ENCODE data around the gene SPN.
"Not testable (repeated sequence)": the region's sequence is repeated elsewhere in the genome, so short reads cannot be mapped to it uniquely, and the experiment has no call there.

The SPN gene

GRCh38 chr16:29649588-29650494, 13.2 kb upstream of the SPN start:
- no peak overlapping the region for H3K4me3 ChIP-seq (ENCODE audit: low read depth, low read length)
- TF ChIP-seq, protein P1, sequence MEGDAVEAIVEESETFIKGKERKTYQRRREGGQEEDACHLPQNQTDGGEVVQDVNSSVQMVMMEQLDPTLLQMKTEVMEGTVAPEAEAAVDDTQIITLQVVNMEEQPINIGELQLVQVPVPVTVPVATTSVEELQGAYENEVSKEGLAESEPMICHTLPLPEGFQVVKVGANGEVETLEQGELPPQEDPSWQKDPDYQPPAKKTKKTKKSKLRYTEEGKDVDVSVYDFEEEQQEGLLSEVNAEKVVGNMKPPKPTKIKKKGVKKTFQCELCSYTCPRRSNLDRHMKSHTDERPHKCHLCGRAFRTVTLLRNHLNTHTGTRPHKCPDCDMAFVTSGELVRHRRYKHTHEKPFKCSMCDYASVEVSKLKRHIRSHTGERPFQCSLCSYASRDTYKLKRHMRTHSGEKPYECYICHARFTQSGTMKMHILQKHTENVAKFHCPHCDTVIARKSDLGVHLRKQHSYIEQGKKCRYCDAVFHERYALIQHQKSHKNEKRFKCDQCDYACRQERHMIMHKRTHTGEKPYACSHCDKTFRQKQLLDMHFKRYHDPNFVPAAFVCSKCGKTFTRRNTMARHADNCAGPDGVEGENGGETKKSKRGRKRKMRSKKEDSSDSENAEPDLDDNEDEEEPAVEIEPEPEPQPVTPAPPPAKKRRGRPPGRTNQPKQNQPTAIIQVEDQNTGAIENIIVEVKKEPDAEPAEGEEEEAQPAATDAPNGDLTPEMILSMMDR (IDR thresholded peaks at IDR 0.05; ENCODE audit: borderline replicate concordance, insufficient read depth, low read depth, low read length) = no peak

GRCh38 chr16:29650771-29651170, 12.3 kb upstream of the SPN start:
- H3K4me3 ChIP-seq (ENCODE audit: low read depth, low read length) = no peak overlapping the region
- TF ChIP-seq, protein P1 (IDR thresholded peaks at IDR 0.05; ENCODE audit: borderline replicate concordance, insufficient read depth, low read depth, low read length) = no peak

DNA sequence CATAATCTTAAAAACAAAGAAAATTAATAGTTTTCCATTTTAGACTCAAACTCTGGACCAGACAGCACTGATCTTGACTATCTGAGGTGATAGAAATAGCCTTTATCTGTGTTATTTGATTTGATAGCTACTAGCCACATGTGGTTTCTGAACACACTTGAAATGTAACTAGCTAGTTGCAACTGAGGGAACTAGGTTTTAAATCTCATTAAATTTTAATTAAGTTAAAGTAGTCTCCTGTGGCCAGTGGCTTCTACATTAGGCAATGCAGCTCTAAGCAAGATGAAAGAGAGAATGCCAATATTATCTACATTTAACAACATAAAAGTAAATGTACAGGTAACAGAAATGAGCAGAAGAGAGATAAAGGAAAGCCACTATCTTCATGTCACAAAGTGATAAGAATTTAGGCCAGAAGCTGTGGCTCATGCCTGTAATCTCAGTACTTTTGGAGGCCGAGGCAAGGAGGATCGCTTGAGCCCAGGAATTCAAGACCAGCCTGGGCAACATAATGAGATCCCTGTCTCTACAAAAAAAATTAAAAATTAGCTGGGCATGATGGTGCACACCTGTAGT, 11.2 kb upstream of the SPN start:
- TF ChIP-seq, protein P1 (IDR thresholded peaks at IDR 0.05; ENCODE audit: borderline replicate concordance, insufficient read depth, low read depth, low read length) = no peak
- no peak overlapping the region for H3K4me3 ChIP-seq (ENCODE audit: low read depth, low read length)

DNA sequence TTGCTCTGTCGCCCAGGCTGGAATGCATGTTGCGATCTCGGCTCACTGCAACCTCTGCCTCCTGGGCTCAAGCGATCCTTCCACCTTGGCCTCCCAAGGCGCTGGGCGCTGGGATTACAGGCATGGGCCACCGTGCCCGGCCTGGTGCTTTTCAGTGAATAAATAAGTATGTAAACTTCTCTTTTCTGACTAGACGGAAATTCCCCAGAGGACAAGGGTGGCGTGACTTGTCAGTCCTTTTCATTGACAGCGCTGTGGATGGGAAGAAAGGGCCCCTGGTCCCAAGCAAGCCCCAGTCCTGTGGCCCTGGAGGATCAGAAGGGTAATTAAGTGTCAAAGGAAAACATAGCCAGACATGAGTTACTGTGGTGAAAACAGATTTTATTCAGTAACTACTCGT, 9.6 kb upstream of the SPN start:
- TF ChIP-seq, protein P1 (IDR thresholded peaks at IDR 0.05; ENCODE audit: borderline replicate concordance, insufficient read depth, low read depth, low read length) = no peak
- H3K4me3 ChIP-seq (ENCODE audit: low read depth, low read length) = no peak overlapping the region

DNA sequence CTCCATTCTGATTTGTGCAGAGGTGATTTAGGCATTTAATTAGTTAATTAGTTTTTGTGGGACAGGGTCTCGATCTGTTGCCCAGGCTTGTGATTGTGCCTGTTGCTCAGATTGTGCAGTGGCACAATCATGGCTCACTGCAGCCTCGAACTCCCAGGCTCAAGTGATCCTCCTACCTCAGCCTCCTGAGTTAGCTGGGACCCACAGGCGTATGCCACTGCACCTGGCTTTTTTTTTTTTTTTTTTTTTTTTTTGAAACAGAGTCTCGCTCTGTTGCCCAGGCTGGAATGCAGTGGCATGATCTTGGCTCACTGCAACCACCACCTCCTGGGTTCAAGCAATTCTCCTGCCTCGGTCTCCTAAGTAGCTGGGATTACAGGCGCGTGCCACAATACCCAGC, 9.2 kb upstream of the SPN start:
- not testable (repeated sequence) for H3K4me3 ChIP-seq (ENCODE audit: low read depth, low read length)

- TF ChIP-seq, protein P1 (IDR thresholded peaks at IDR 0.05; ENCODE audit: borderline replicate concordance, insufficient read depth, low read depth, low read length) = no peak
- H3K4me3 ChIP-seq (ENCODE audit: low read depth, low read length) = no peak overlapping the region
These were observed 6.1 kb upstream of the SPN start for GRCh38 chr16:29656688-29657523.

DNA sequence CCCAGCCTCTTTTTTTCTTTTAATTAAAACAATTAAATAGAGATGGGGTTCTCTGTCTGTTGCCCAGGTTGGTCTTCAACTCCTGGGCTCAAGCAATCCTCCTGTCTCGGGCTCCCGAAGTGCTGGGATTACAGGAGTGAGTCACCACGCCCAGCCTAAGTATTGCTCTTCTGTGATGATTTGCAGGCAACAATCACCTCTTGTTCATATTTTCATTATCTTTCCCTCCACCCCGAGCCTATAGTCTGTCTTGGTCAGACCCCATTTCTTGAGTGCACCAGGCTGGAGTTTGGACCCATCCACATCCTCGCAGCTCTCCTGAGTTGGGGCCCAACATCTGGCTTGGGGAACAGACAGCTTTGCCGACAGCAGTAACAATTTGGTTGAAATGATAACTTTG, 4.3 kb upstream of the SPN start:
- no peak overlapping the region for H3K4me3 ChIP-seq (ENCODE audit: low read depth, low read length)
- TF ChIP-seq, protein P1 (IDR thresholded peaks at IDR 0.05; ENCODE audit: borderline replicate concordance, insufficient read depth, low read depth, low read length) = no peak

Measured in GM12875 (cell line).